ENCODE data around the gene GRHPR. TPM values are rescaled to one million over a fixed set of nuclear protein-coding genes. Genes with fewer than 3 reads are reported as not detected.
A peak's percentile ranks its signal among the peaks of the same experiment; 100 is the strongest.

The GRHPR gene
- total RNA-seq, 1 donor from 2014 or later: 88.1 TPM

DNA sequence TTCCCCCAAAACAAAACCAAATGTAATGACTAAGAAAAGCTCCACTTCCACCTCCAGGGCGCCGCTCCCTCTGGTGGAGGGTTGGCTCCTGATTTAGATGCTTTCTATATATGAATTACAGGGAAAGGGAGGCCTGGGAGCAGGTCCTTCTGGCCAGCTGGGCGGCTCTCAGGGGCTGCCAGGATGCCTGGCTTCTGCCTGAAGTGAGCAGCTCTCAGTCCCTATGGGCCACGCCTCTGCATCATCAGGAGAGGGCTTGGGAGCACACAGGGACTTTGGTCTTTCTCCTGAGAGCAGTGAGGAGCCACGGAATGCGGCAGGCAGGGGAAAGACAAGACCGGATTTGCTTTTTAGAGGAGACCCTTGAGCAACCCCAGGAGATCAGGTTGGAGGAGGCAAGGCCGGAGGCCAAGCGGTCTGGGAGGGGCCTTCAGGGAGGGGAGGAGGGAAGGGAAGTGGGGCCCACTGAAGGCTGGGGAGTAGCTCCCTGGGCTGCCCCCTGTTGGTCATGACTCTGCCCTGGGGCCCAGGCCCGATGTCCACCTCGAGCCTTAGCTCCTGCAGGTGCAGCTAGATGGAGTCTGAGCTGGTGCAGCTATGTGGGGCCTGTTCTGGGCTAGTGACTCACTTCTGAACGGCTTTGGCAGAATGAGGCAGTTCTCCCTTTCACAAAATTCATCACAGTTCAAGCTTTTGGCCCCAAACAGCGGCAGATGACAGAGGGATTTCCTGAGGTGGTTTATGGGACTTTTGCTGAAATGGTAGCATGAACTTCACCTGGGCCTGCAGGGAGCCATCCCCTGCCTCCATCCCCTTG lies 11.3 kb upstream of the GRHPR start:
- Histone ChIP-seq H3K27me3 (ENCODE audit: insufficient read depth, low read length) (peaks cover 6% of the 10 kb centered on the region), H3K36me3 (ENCODE audit: insufficient read depth, low read length) (no peaks in the 10 kb centered on the region), H3K4me2 (ENCODE audit: low read length) (no peak overlapping the region), H3K9ac (ENCODE audit: low read length) (no peak overlapping the region), H3K27ac (ENCODE audit: low read depth, low read length) (no peak overlapping the region), H3K4me1 (ENCODE audit: insufficient read depth, low read length) (peaks cover 8% of the 10 kb centered on the region), H3K4me3 (ENCODE audit: insufficient read depth, low read depth, low read length) (no peak overlapping the region), H3K79me2 (ENCODE audit: insufficient read depth, low read length) (no peaks in the 10 kb centered on the region), H4K20me1 (ENCODE audit: insufficient read depth, low read length) (no peaks in the 10 kb centered on the region), H3K9me3 (ENCODE audit: insufficient read depth, low read depth, low read length) (no peaks in the 10 kb centered on the region), H2AFZ (ENCODE audit: low read depth, low read length) (no peak overlapping the region)
- Mint-ChIP-seq H3K4me3 (ENCODE audit: unreplicated experiment) (no peak overlapping the region), H3K9me3 (ENCODE audit: unreplicated experiment) (no peaks in the 10 kb centered on the region), H3K27me3 (ENCODE audit: low read depth, unreplicated experiment) (peaks cover 4% of the 10 kb centered on the region), H3K27ac (ENCODE audit: unreplicated experiment) (no peak overlapping the region), H3K4me1 (ENCODE audit: low read depth, unreplicated experiment) (peaks cover 25% of the 10 kb centered on the region), H3K36me3 (ENCODE audit: low read depth, unreplicated experiment) (no peaks in the 10 kb centered on the region)
- FAIRE-seq (no peak), DNase-seq (ENCODE audit: low read depth) (no peak)
- TF ChIP-seq, protein P1, sequence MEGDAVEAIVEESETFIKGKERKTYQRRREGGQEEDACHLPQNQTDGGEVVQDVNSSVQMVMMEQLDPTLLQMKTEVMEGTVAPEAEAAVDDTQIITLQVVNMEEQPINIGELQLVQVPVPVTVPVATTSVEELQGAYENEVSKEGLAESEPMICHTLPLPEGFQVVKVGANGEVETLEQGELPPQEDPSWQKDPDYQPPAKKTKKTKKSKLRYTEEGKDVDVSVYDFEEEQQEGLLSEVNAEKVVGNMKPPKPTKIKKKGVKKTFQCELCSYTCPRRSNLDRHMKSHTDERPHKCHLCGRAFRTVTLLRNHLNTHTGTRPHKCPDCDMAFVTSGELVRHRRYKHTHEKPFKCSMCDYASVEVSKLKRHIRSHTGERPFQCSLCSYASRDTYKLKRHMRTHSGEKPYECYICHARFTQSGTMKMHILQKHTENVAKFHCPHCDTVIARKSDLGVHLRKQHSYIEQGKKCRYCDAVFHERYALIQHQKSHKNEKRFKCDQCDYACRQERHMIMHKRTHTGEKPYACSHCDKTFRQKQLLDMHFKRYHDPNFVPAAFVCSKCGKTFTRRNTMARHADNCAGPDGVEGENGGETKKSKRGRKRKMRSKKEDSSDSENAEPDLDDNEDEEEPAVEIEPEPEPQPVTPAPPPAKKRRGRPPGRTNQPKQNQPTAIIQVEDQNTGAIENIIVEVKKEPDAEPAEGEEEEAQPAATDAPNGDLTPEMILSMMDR (IDR thresholded peaks at IDR 0.05; ENCODE audit: insufficient read depth, low read depth, low read length): peak; percentile 14
- no peak for TF ChIP-seq EZH2 (IDR thresholded peaks at IDR 0.05; ENCODE audit: insufficient read depth, low read length)

DNA sequence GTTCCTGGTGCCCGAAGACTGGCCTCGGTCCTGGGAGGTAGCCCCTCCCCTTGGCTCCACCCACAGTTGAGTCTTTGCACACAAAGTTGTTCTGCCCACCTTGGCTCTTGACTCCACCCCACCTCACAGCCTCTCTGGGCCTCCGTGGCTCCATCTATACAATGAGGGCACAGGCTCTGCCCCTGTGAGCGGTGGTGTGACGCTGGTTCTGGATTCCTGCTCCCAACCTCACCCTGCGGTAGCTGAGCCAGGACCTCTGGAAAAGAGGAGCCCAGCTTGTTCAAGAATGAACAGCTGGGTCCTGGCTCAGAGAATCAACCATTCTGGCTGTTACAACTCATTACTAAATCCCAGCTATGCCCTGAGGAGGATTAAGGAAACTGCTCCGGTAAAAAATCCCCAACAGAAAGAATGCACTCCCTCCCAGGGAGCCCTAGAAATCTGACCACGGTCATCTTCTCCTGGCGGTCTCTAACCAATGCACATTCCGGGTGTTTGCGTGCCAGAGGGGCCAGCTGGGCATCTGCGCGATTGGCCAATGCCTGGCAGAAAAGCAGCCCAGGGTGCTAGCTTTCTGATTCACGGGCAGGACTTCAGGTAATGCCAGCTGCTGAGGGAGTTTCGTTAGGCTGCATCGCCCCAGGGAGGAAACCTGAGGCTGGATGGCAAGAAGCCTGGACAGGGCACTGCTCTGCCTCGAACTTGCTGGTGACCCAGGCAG lies 9.9 kb upstream of the GRHPR start:
- H3K9me3 Mint-ChIP-seq (ENCODE audit: unreplicated experiment): no peaks in the 10 kb centered on the region
- peaks cover 23% of the 10 kb centered on the region for H3K4me1 Mint-ChIP-seq (ENCODE audit: low read depth, unreplicated experiment)
- H3K36me3 Mint-ChIP-seq (ENCODE audit: low read depth, unreplicated experiment): no peaks in the 10 kb centered on the region
- no peak for TF ChIP-seq EZH2 (IDR thresholded peaks at IDR 0.05; ENCODE audit: insufficient read depth, low read length)
- TF ChIP-seq, protein P1 (IDR thresholded peaks at IDR 0.05; ENCODE audit: insufficient read depth, low read depth, low read length): no peak
- H3K79me2 ChIP-seq (ENCODE audit: insufficient read depth, low read length): no peaks in the 10 kb centered on the region
- no peaks in the 10 kb centered on the region for H3K9me3 ChIP-seq (ENCODE audit: insufficient read depth, low read depth, low read length)
- no peaks in the 10 kb centered on the region for H4K20me1 ChIP-seq (ENCODE audit: insufficient read depth, low read length)
- no peak overlapping the region for H3K9ac ChIP-seq (ENCODE audit: low read length)
- no peaks in the 10 kb centered on the region for H3K36me3 ChIP-seq (ENCODE audit: insufficient read depth, low read length)
- no peak overlapping the region for H3K4me3 ChIP-seq (ENCODE audit: insufficient read depth, low read depth, low read length)
- H3K27ac ChIP-seq (ENCODE audit: low read depth, low read length): no peak overlapping the region
- H2AFZ ChIP-seq (ENCODE audit: low read depth, low read length): no peak overlapping the region
- peaks cover 8% of the 10 kb centered on the region for H3K4me1 ChIP-seq (ENCODE audit: insufficient read depth, low read length)
- no peak overlapping the region for H3K4me3 Mint-ChIP-seq (ENCODE audit: unreplicated experiment)
- peak; percentile 35 for DNase-seq (ENCODE audit: low read depth)
- H3K27me3 ChIP-seq (ENCODE audit: insufficient read depth, low read length): no peaks in the 10 kb centered on the region
- peaks cover 3% of the 10 kb centered on the region for H3K27me3 Mint-ChIP-seq (ENCODE audit: low read depth, unreplicated experiment)
- H3K27ac Mint-ChIP-seq (ENCODE audit: unreplicated experiment): peak overlapping the region; percentile 62
- FAIRE-seq: no peak
- H3K4me2 ChIP-seq (ENCODE audit: low read length): no peak overlapping the region

Data from astrocyte (in vitro differentiated cells and primary cell).